GM19239 (cell line): ENCODE results near the gene SKI.
"Not testable (repeated sequence)": the region's sequence is repeated elsewhere in the genome, so short reads cannot be mapped to it uniquely, and the experiment has no call there.

Source experiments
- DNase-seq: peaks from one replicate; pipeline ENCODE4 v3.0.0; 2011; ENCODE audit warnings: low spot score; ENCODE audit not compliant: insufficient read length
- FAIRE-seq: peaks from 2 replicates; lab custom pipeline; 2011; peaks lifted over from hg19 to GRCh38; lab: Jason Lieb, UNC

The SKI gene

DNA sequence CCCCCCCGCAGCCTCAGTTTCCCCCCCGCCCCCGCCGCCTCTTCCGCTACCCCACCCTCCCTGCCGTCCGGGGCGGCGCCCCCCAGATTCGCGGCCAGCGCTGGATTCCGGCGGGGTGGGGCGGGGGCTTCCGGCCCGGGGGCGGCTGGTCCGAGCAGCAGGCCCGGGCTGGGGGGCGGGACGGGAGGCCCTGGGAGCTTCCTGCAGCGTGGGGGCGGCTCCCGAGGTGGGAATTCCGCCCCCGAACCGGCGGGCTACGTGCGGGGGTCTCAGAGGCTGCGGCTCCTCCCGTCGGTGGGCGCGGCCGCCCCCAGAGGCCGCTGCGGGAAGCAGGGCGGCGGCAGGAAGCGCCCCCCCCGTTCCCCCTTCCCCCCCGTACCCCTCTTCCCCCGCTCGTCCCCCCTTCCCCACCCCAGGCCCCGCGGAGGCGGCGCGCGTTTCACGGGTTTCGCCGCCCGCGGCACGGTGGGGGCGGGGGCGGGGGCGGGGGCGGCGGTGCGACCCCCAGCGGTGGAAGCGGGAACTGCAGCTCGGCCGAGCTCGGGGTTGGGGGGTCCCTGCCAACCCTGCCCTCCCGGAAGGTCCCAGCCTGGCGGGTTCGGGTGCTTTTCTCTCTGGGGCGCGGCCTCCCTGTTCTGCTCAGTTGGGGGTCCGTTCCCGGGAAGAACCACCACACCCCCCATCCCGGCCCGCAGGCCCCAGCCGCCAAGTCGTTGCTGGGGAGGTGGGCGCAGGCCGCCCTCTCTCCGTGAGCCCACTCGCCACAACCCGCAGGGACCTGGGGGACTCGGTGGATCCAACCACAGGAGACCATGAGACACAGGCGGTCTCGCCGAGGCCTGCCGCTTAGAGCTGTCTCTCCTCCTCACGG lies 86.9 kb downstream of the SKI start:
- FAIRE-seq = no peak

DNA sequence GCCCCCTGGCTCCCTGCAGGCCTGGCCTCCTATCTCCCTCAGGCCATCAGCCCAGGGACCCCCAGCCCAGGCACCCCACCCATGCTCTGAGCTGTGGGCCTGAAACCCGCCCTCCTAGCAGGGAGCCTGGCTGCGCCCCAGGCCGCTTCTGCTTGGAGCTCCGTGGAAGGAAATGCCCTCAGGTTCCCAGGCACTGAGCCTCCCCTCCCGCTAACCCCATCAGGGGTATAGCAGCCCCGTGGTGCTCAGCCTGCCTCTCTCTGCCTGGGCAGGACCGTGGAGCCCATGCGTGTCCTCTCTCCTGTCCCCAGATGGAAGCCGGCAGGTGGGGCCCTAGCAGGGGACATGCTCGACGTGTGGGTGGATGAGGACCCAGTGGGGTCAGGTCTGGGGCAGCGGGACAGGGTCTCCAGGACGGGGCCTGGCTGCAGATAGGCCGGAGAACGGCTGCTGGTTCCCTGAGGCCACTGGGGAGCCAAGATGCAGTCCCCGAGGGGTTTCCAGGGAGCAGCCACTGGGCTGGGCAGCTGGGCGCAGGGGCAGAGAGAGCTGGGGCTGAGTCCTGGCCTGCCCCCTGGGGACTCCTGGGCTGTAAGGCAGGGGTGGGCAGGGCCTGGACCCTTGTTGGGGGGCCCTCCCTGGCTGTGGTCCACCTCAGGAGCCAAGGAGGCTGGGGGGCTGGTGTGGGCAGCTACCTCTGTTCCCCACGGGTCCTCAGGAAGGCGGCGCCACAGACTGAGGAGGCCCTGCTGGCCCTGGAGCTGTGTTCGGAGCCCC lies 87.7 kb downstream of the SKI start:
- DNase-seq (no peak), FAIRE-seq (no peak)

More for the DNA sequence above, 86.9 kb downstream of the SKI start:
- DNase-seq = peak; percentile 93

GRCh38 chr1:2316451-2316961 lies 88.4 kb downstream of the SKI start:
- no peak for FAIRE-seq
- DNase-seq = no peak

DNA sequence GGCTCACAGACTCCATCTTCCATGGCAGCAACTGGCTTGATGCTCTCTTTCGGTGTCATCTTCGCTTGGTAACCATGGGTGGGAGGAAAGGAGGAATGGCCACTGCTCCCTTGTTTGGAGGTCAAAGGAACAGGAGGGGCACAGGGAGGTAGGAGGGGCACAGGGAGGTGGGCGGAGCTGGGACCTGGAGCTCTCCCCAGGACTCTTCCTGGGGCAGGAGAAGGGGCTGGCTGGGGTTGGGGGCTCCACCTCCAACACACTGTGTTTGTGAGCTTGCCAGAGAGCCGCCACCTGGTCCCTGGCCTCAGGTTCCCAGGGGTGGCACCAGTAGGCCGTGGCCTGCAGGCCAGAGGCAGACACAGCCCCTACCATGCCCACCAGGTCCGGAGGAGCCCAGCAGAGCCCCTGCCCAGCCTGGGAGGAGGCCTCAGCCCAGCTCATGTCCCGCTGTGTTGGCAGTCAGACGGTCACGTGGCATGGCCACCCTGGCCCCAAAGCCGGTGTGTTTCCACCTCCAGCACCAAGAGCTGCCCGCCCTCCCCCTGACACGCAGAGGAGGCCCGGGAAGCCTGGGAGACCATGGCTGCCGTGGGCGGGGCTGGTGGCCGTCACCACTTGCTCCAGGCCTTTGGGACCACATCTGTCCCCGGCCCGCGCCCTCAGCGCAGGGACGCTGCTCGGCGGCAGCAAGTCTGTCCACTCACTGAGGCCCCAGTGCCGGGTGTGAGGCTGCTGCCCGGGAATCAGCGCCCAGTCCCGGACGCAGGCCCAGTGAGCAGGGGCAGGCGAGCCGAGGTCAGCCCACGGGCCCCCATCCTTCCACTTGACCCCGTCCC lies 89.3 kb downstream of the SKI start:
- FAIRE-seq = no peak
- no peak for DNase-seq

- FAIRE-seq (no peak), DNase-seq (no peak)
Measured at GRCh38 chr1:2318314-2319278, 90.5 kb downstream of the SKI start.

- FAIRE-seq (no peak), DNase-seq (no peak)
Measured at GRCh38 chr1:2319291-2319690, 91.2 kb downstream of the SKI start.

- DNase-seq (no peak), FAIRE-seq (no peak)
Measured at GRCh38 chr1:2320006-2320405, 91.9 kb downstream of the SKI start.

- no peak for FAIRE-seq
- no peak for DNase-seq
Measured at GRCh38 chr1:2320760-2321667, 92.9 kb downstream of the SKI start.

DNA sequence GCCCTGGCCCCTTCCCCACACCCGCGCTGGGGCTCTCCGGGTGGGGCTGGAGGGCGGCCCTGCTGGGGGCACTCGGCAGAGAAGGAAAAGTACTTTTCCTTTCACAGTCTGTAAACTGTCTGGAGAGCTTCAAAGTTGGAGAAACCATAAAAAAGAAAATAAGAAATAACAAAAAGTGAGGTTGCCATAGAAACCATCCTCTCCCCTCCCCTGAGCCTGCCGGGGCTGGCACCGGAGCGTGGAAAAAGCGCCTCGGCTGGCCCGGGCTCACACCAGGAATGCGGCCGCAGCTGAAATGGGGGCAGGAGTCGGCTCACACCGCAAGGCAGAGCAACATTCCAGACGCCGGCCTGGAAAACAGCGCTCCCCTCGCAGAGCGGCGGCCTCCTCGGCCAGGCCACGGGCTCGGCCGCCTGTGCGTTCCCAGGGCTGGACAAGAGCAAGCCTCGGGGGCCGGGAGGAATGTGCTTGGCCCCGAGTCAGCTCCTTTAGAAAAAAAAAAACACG lies 94.0 kb downstream of the SKI start:
- DNase-seq (no peak), FAIRE-seq (no peak)

- no peak for FAIRE-seq
Measured at GRCh38 chr1:2322581-2323211, 94.6 kb downstream of the SKI start.

GRCh38 chr1:2323451-2323974 lies 95.4 kb downstream of the SKI start:
- no peak for FAIRE-seq

More at GRCh38 chr1:2322581-2323211, 94.6 kb downstream of the SKI start:
- no peak for DNase-seq

DNA sequence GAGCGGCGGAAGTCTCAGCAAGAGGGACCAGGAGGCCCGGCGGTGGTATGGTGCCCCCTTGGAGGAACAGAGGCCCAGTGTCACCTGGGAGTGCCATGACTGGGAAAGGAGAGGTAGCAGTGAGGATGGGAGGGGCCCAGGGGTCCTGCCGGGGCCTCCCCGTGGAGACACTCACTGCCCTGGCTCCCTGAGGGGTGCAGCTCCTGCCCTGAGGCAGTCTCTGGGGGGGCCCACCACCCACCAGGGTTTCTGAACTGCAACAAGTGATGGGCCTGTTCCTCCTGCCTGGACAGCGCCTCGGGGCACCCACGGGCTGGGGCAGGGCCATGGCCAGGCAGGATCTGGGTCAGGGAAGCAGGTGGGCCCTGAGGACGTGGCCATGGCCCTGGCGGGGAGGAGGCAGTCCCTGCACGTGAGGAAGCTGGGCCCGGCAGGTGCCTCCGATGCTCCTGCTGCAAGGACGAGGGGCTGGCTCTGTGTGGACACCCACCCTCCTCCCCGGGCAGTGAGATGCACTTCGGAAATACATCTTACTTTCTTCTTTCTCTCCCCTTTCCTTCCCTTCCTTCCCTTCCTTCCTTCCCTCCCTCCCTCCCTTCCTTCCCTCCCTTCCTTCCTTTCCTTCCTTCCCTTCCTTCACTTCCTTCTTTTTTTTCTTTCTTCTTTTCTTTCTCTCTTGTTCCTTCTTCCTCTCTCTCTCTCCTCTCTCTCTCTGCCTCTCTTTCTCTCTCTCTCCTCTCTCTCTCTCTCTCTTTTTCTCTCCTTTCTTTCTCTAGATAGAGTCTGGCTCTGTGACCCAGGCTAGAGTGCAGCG lies 96.6 kb downstream of the SKI start:
- no peak for FAIRE-seq
- DNase-seq = no peak

More at GRCh38 chr1:2323451-2323974, 95.4 kb downstream of the SKI start:
- no peak for DNase-seq

- DNase-seq = no peak
- FAIRE-seq = no peak
Measured at GRCh38 chr1:2326524-2326923, 98.4 kb downstream of the SKI start.

DNA sequence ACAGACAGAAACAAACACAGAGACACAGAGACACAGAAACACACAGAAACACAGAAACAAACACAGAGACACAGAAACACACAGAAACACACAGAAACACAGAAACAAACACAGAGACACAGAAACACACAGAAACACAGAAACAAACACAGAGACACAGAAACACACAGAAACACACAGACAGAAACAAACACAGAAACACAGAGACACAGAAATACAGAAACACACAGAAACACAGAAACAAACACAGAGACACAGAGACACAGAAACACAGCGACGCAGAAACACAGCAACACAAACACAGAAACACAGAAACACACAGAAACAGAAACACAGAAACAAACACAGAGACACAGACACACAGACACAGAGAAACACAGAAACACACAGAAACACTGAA lies 99.0 kb downstream of the SKI start:
- not testable (repeated sequence) for FAIRE-seq, DNase-seq

- no peak for FAIRE-seq
- DNase-seq = no peak
Measured at GRCh38 chr1:2327841-2328240, 99.7 kb downstream of the SKI start.

DNA sequence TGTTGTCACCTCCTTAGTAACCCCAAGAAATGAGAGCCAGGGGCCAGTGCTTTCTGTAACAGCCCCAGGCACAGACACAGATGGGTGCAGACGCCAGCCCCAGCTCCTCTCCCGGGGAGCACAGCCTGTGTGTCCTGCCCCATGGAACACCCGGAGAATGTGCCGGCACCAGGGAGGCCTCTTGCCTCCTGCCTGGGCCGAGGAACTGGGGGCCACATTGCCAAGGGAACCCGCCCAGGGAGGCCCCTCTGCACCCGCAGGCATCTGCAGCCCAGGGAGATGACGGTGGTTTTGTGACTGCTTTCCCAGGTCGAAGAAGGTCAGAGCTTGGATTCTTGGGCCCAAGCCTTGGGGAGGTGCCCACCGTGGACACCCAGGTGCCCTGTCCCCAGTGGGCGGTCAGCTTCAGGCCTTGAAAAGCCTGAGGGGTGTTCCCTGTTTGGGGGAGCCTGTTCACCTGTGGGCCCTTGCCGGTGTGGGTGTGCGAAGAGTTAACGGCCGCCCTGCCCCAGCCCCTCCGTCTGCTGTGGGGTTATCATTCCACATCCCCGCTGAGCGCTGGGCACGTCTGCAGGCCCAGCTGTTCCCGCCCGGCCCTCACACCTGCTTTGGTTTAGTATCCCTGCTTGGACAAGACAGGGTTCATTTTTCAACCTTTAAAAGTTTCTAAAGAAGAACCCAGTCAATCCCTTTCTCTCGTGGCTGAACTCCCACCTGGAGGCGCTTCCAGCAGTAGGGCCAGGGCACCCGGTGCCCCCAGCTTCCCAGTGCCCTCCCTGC lies 100.7 kb downstream of the SKI start:
- DNase-seq = no peak

More for the DNA sequence above, 100.7 kb downstream of the SKI start:
- FAIRE-seq = no peak
